Ovary (tissue), 3 donors: ENCODE data around the gene CENPN.

ENCODE experiments used
- POLR2A ChIP-seq: fragments of 450-650 bp; IDR thresholded peaks from one replicate; pipeline ENCODE4 v1.6.1; 2017; ENCODE audit warnings: antibody characterized with exemption, mild to moderate bottlenecking, moderate library complexity
- TF ChIP-seq, protein P1 (sequence below), 3 donors: fragments of 450-650 bp in 2 of 3; fragments of 200-600 bp in 1 of 3; IDR thresholded peaks; one replicate each; pipeline versions ENCODE4 v1.5.1 to v1.8.0; 2016 to 2022; ENCODE audit warnings: antibody characterized with exemption in 3 of 3, mild to moderate bottlenecking in 1 of 3
- donor health status: DM: no; HTN: no; CAD: no.

GRCh38 chr16:81000873-81001272 lies 6.1 kb upstream of the CENPN start:
- TF ChIP-seq, protein P1, sequence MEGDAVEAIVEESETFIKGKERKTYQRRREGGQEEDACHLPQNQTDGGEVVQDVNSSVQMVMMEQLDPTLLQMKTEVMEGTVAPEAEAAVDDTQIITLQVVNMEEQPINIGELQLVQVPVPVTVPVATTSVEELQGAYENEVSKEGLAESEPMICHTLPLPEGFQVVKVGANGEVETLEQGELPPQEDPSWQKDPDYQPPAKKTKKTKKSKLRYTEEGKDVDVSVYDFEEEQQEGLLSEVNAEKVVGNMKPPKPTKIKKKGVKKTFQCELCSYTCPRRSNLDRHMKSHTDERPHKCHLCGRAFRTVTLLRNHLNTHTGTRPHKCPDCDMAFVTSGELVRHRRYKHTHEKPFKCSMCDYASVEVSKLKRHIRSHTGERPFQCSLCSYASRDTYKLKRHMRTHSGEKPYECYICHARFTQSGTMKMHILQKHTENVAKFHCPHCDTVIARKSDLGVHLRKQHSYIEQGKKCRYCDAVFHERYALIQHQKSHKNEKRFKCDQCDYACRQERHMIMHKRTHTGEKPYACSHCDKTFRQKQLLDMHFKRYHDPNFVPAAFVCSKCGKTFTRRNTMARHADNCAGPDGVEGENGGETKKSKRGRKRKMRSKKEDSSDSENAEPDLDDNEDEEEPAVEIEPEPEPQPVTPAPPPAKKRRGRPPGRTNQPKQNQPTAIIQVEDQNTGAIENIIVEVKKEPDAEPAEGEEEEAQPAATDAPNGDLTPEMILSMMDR (IDR thresholded peaks at IDR 0.05), result no peak
- no peak for TF ChIP-seq POLR2A
